Vagina (tissue), 2 donors: ENCODE results near the gene RNF213. TPM values are rescaled to one million over a fixed set of nuclear protein-coding genes. Genes with fewer than 3 reads are reported as not detected.
"Not testable (repeated sequence)": the region's sequence is repeated elsewhere in the genome, so short reads cannot be mapped to it uniquely, and the experiment has no call there.

ENCODE experiments used
- DNase-seq, 2 donors: peaks; one replicate each; pipeline ENCODE4 v3.0.0-alpha.2; 2017; ENCODE audit errors: extremely low spot score in 2 of 2
- H3K27ac ChIP-seq: fragments of 200-600 bp; sonication (generic); one replicate; pipeline ENCODE4 v1.5.1; 2019
- H3K27me3 ChIP-seq: fragments of 200-600 bp; sonication (generic); one replicate; pipeline ENCODE4 v1.5.1; 2019
- H3K36me3 ChIP-seq, 2 donors: fragments of 200-600 bp; sonication (generic); one replicate each; pipeline ENCODE4 v1.5.1; 2017 to 2019
- H3K4me1 ChIP-seq: fragments of 200-600 bp; sonication (generic); one replicate; pipeline ENCODE4 v1.5.1; 2019
- H3K4me3 ChIP-seq, 2 donors: fragments of 200-600 bp; sonication (generic); 1 replicate in 1 of 2; 2 replicates in 1 of 2; pipeline ENCODE4 v1.5.1; 2016 to 2019
- H3K9me3 ChIP-seq: fragments of 200-600 bp; sonication (generic); one replicate; pipeline ENCODE4 v1.5.1; 2019
- CTCF ChIP-seq, 3 experiments: fragments of 450-650 bp in 2 of 3; fragments of 200-600 bp in 1 of 3; sonication (generic) in 1 of 3; IDR thresholded peaks; one replicate each; pipeline ENCODE4 v1.5.1; 2017 to 2019; ENCODE audit warnings: antibody characterized with exemption in 3 of 3, mild to moderate bottlenecking in 2 of 3, moderate library complexity in 2 of 3
- POLR2A ChIP-seq, 2 donors: fragments of 450-650 bp; IDR thresholded peaks; one replicate each; pipeline ENCODE4 v1.6.1; 2017; ENCODE audit warnings: antibody characterized with exemption in 2 of 2, mild to moderate bottlenecking in 2 of 2, moderate library complexity in 2 of 2
- POLR2AphosphoS5 ChIP-seq, 2 donors: sonication (generic); formaldehyde crosslinking; IDR thresholded peaks; one replicate each; pipeline ENCODE4 v1.9.0; 2017; ENCODE audit warnings: antibody characterized with exemption in 2 of 2, mild to moderate bottlenecking in 2 of 2, low read depth in 1 of 2; ENCODE audit not compliant: insufficient read depth in 1 of 2
- intact Hi-C: fragments of 100-400 bp; cut with DNase I; formaldehyde crosslinking; loops from one replicate; pipeline ENCODE4 v1.15.1; 2023
- total RNA-seq: library from RNA; depleted of rRNA; stranded (reverse); fragments of >200 nt; gene quantifications from one replicate; pipeline ENCODE4 v1.2.3, GENCODE V29; 2016

The RNF213 gene
- total RNA-seq, 1 donor from 2014 or later, result 144 TPM

GRCh38 chr17:80243526-80244433 lies 16.9 kb upstream of the RNF213 start:
- peaks cover 0 to 23% of the 10 kb centered on the region in 2 donors for H3K36me3 ChIP-seq
- H3K4me1 ChIP-seq, result no peaks in the 10 kb centered on the region
- DNase-seq, result no peak
- H3K4me3 ChIP-seq, result no peak overlapping the region
- H3K27ac ChIP-seq, result no peak overlapping the region
- no peaks in the 10 kb centered on the region for H3K27me3 ChIP-seq
- H3K9me3 ChIP-seq, result no peaks in the 10 kb centered on the region
- TF ChIP-seq POLR2A (IDR thresholded peaks at IDR 0.05) (no peak), POLR2AphosphoS5 (IDR thresholded peaks at IDR 0.05; ENCODE audit: insufficient read depth in 1 of 2, low read depth in 1 of 2) (no peak), CTCF (IDR thresholded peaks at IDR 0.05) (no peak)
- intact Hi-C loops, result no loop called here

- DNase-seq, H3K9me3 ChIP-seq, intact Hi-C loops, H3K27me3 ChIP-seq, H3K27ac ChIP-seq, H3K4me1 ChIP-seq, H3K4me3 ChIP-seq: not testable (repeated sequence)
- H3K36me3 ChIP-seq, result peaks cover 0 to 23% of the 10 kb centered on the region in 2 donors
These were observed 16.2 kb upstream of the RNF213 start for GRCh38 chr17:80244448-80244847.

DNA sequence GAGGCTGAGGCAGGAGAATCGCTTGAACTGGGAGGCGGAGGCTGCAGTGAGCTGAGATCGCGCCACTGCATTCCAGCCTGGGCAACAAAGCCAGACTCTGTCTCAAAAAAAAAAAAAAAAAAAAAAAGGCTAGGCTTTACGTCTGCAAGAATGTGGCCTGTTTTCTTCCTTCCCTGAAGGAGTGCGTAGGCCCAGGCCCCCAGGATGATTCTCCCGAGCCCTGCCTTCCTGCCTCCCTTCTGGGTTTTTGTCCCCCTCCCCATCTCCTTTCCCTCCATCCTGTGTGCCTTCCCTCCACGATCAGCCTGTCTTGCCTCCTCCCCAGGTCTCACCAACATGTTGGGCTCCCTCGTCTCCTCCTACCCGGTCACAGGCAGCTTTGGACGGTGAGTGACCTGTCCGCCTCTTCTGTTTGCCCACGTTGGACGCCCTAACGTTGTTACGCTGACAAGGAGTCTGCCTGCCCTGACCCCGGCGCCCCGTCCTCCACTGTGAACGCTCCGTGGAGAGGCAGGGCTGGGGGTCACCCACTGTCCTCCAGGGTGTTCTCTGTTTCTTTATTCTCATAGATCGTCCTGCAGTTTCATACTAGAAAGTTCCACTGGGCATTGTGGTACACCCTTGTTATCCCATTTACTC lies 15.7 kb upstream of the RNF213 start:
- TF ChIP-seq POLR2A (IDR thresholded peaks at IDR 0.05), result no peak
- DNase-seq, result no peak
- Histone ChIP-seq H3K27me3 (no peaks in the 10 kb centered on the region), H3K4me3 (no peak overlapping the region), H3K4me1 (no peaks in the 10 kb centered on the region), H3K9me3 (no peaks in the 10 kb centered on the region), H3K27ac (no peak overlapping the region), H3K36me3 (peaks cover 0 to 23% of the 10 kb centered on the region in 2 donors)
- intact Hi-C loops, result no loop called here

DNA sequence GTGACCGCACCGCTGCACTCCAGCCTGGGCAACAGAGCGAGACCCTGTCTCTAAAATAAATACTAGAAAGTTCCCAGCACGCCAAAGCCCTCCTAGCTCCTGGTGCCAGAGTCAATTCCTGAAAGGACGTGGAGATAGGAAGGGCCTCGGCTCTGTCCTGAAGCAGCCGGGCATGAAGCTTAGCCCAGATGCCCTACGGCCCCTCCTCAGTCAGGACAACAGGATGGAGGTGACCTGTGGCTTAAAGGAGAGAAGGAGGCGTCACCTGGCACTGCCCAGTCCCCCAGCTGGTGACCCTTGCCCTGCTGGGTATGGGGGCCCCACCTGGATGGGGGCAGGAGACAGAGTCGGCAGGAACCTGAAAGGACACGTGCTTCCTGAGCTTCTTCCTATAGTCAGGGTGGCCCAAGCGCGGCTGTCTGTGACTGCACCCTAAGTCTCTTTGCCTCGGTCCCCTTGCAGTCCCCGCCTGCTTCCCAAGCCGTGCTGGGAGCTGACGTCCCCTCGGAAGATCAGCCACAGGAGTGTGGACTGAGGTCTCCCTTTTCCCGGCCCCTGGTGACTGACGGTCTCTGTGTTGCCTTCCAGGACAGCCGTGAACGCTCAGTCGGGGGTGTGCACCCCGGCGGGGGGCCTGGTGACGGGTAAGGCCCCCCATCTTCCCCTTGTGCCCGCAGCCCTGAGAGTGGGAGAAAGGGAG lies 14.9 kb upstream of the RNF213 start:
- Histone ChIP-seq H3K4me3 (no peak overlapping the region), H3K27me3 (no peaks in the 10 kb centered on the region), H3K9me3 (no peaks in the 10 kb centered on the region), H3K4me1 (no peaks in the 10 kb centered on the region), H3K27ac (no peak overlapping the region), H3K36me3 (peaks cover 0 to 23% of the 10 kb centered on the region in 2 donors)
- DNase-seq, result no peak
- intact Hi-C loops, result no loop called here
- no peak for TF ChIP-seq CTCF (IDR thresholded peaks at IDR 0.05)
- TF ChIP-seq POLR2AphosphoS5 (IDR thresholded peaks at IDR 0.05; ENCODE audit: insufficient read depth in 1 of 2, low read depth in 1 of 2), result no peak
- TF ChIP-seq POLR2A (IDR thresholded peaks at IDR 0.05), result no peak

DNA sequence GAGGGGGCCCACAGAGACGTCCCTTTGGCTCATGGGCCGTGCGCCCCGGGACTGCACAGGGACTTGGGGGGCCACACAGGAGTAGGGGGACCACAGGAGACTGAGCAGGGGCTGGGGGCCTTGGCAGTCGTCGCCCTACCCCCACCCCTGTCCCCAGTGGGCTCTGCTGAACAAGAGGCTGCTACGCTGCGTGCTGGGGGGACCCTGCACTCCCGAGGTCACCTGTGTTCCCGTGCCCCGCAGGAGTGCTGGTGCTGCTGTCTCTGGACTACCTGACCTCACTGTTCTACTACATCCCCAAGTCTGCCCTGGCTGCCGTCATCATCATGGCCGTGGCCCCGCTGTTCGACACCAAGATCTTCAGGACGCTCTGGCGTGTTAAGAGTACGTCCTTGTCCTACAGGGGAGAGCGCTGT lies 14.4 kb upstream of the RNF213 start:
- Histone ChIP-seq H3K4me3 (no peak overlapping the region), H3K27me3 (no peaks in the 10 kb centered on the region), H3K36me3 (peaks cover 0 to 26% of the 10 kb centered on the region in 2 donors), H3K4me1 (no peaks in the 10 kb centered on the region), H3K9me3 (no peaks in the 10 kb centered on the region), H3K27ac (no peak overlapping the region)
- DNase-seq, result no peak
- intact Hi-C loops, result no loop called here
- TF ChIP-seq POLR2AphosphoS5 (IDR thresholded peaks at IDR 0.05; ENCODE audit: insufficient read depth in 1 of 2, low read depth in 1 of 2) (no peak), POLR2A (IDR thresholded peaks at IDR 0.05) (no peak), CTCF (IDR thresholded peaks at IDR 0.05) (no peak)
